Karpas-422 (cell line): ENCODE measurements around the gene CPNE5. TPM values are rescaled to one million over a fixed set of nuclear protein-coding genes. Genes with fewer than 3 reads are reported as not detected.

ENCODE experiments used
- DNase-seq: peaks from one replicate; pipeline ENCODE4 v3.0.0-alpha.2; 2015
- H2AFZ ChIP-seq: fragments of 200-600 bp; sonication (generic); 2 replicates; pipeline ENCODE4 v1.6.1; 2014; ENCODE audit warnings: antibody characterized with exemption, low read length, mixed read lengths
- H3K27ac ChIP-seq: fragments of 200-600 bp; sonication (generic); 2 replicates; pipeline ENCODE4 v1.5.1; 2014; ENCODE audit warnings: mild to moderate bottlenecking, low read length, moderate library complexity
- H3K27me3 ChIP-seq: fragments of 200-600 bp; sonication (generic); 2 replicates; pipeline ENCODE4 v1.6.1; 2014; ENCODE audit warnings: low read length, mixed read lengths
- H3K36me3 ChIP-seq: fragments of 200-600 bp; sonication (generic); 2 replicates; pipeline ENCODE4 v1.6.1; 2014; ENCODE audit warnings: low read length, mixed read lengths; ENCODE audit not compliant: insufficient read depth
- H3K4me1 ChIP-seq: fragments of 200-600 bp; sonication (generic); 2 replicates; pipeline ENCODE4 v1.6.1; 2014; ENCODE audit warnings: mild to moderate bottlenecking, low read length, mixed read lengths
- H3K4me2 ChIP-seq: fragments of 200-600 bp; sonication (generic); 2 replicates; pipeline ENCODE4 v1.6.1; 2014; ENCODE audit warnings: low read length, low read depth, mild to moderate bottlenecking; ENCODE audit not compliant: poor library complexity, severe bottlenecking
- H3K4me3 ChIP-seq: fragments of 200-600 bp; sonication (generic); 2 replicates; pipeline ENCODE4 v1.5.1; 2014; ENCODE audit warnings: mild to moderate bottlenecking, antibody characterized with exemption, low read length, mixed read lengths
- H3K79me2 ChIP-seq: fragments of 200-600 bp; sonication (generic); 2 replicates; pipeline ENCODE4 v1.6.1; 2014; ENCODE audit warnings: mild to moderate bottlenecking, low read length, mixed read lengths
- H3K9ac ChIP-seq: fragments of 200-600 bp; sonication (generic); 2 replicates; pipeline ENCODE4 v1.6.0; 2014; ENCODE audit warnings: low read length
- H3K9me2 ChIP-seq: fragments of 200-600 bp; sonication (generic), shearing (Covaris generic); replicated peaks from 2 replicates; pipeline ENCODE4 v1.6.0; 2014; ENCODE audit warnings: mild to moderate bottlenecking, low read length, moderate library complexity; ENCODE audit not compliant: insufficient read depth
- H3K9me3 ChIP-seq: fragments of 300-700, 200-600 bp; sonication (generic); 2 replicates; pipeline ENCODE4 v1.6.1; 2014; ENCODE audit warnings: low read length, mixed read lengths
- H4K20me1 ChIP-seq: fragments of 200-600 bp; sonication (generic); 2 replicates; pipeline ENCODE4 v1.6.1; 2014; ENCODE audit warnings: mild to moderate bottlenecking, antibody characterized with exemption, low read length, low read depth; ENCODE audit not compliant: insufficient read depth
- total RNA-seq: library from RNA; depleted of rRNA; stranded (reverse); fragments of >200 nt; shearing (Covaris generic); gene quantifications from 2 replicates; pipeline ENCODE4 v1.2.3, GENCODE V29; 2014; ENCODE audit warnings: low replicate concordance; rRNA removed

Gene CPNE5
- total RNA-seq, 1 experiment from 2014 or later: 0.63 TPM

GRCh38 chr6:36695414-36695813 is 143.8 kb downstream of the CPNE5 start:
- no peaks in the 10 kb centered on the region; the same call in 1 of the 2 replicates for H3K4me1 ChIP-seq
- H3K36me3 ChIP-seq: no peaks in the 10 kb centered on the region
- no peak overlapping the region for H3K4me2 ChIP-seq
- H4K20me1 ChIP-seq: no peaks in the 10 kb centered on the region
- H3K4me3 ChIP-seq: no peak overlapping the region
- H3K9me2 ChIP-seq: no peaks in the 10 kb centered on the region
- H2AFZ ChIP-seq: no peak overlapping the region
- H3K27me3 ChIP-seq: no peaks in the 10 kb centered on the region
- H3K9ac ChIP-seq: no peak overlapping the region
- no peaks in the 10 kb centered on the region for H3K9me3 ChIP-seq
- DNase-seq: no peak
- no peak overlapping the region for H3K27ac ChIP-seq
- no peaks in the 10 kb centered on the region for H3K79me2 ChIP-seq

DNA sequence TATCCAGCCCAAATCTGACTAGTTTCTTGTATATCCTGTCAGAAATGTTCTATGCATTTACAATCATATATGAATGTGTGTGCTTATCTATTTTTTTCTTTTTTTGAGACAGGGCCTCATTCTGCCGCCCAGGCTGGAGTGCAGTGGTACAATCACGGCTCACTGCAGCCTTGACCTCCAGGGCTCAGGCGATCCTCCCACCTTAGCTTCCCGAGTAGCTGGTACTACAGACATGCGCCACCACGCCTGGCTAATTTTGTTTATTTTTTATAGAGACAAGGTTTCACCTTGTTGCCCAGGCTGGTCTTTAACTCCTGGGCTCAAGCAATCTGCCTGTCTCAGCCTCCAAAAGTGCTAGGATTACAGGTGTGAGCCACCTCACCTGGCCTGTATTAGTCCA is 144.6 kb downstream of the CPNE5 start:
- no peak for DNase-seq
- Histone ChIP-seq H3K4me2 (no peak overlapping the region), H3K27me3 (no peaks in the 10 kb centered on the region), H3K27ac (no peak overlapping the region), H3K9me2 (no peaks in the 10 kb centered on the region), H3K9me3 (no peaks in the 10 kb centered on the region), H3K79me2 (no peaks in the 10 kb centered on the region), H3K9ac (no peak overlapping the region), H3K36me3 (no peaks in the 10 kb centered on the region), H3K4me3 (no peak overlapping the region), H2AFZ (no peak overlapping the region), H3K4me1 (no peaks in the 10 kb centered on the region; the same call in 1 of the 2 replicates), H4K20me1 (no peaks in the 10 kb centered on the region)

- Histone ChIP-seq H3K79me2 (no peaks in the 10 kb centered on the region), H2AFZ (no peak overlapping the region), H3K36me3 (no peaks in the 10 kb centered on the region), H3K9me2 (no peaks in the 10 kb centered on the region), H3K9me3 (no peaks in the 10 kb centered on the region), H3K9ac (no peak overlapping the region), H3K27me3 (no peaks in the 10 kb centered on the region), H3K4me1 (no peaks in the 10 kb centered on the region; the same call in 1 of the 2 replicates), H4K20me1 (no peaks in the 10 kb centered on the region), H3K4me2 (no peak overlapping the region), H3K4me3 (no peak overlapping the region), H3K27ac (no peak overlapping the region)
- no peak for DNase-seq
Observed at GRCh38 chr6:36692861-36693702, 146.2 kb downstream of the CPNE5 start.

GRCh38 chr6:36692220-36692619 is 147.0 kb downstream of the CPNE5 start:
- Histone ChIP-seq H3K36me3 (no peaks in the 10 kb centered on the region), H3K4me2 (no peak overlapping the region), H3K27me3 (no peaks in the 10 kb centered on the region), H3K4me1 (no peaks in the 10 kb centered on the region; the same call in 1 of the 2 replicates), H4K20me1 (no peaks in the 10 kb centered on the region), H3K9me2 (no peaks in the 10 kb centered on the region), H3K27ac (no peak overlapping the region), H3K9me3 (no peaks in the 10 kb centered on the region), H2AFZ (no peak overlapping the region), H3K4me3 (no peak overlapping the region), H3K9ac (no peak overlapping the region), H3K79me2 (no peaks in the 10 kb centered on the region)
- DNase-seq: peak; percentile 57

- Histone ChIP-seq H3K79me2 (no peaks in the 10 kb centered on the region), H3K4me2 (no peak overlapping the region), H3K27ac (no peak overlapping the region), H3K27me3 (no peaks in the 10 kb centered on the region), H3K9me3 (no peaks in the 10 kb centered on the region), H3K4me1 (no peaks in the 10 kb centered on the region; the same call in 1 of the 2 replicates), H3K4me3 (no peak overlapping the region), H3K9me2 (no peaks in the 10 kb centered on the region), H4K20me1 (no peaks in the 10 kb centered on the region), H2AFZ (no peak overlapping the region), H3K9ac (no peak overlapping the region), H3K36me3 (no peaks in the 10 kb centered on the region)
- DNase-seq: no peak
Observed at GRCh38 chr6:36691612-36692011, 147.6 kb downstream of the CPNE5 start.

GRCh38 chr6:36691011-36691410 is 148.2 kb downstream of the CPNE5 start:
- no peaks in the 10 kb centered on the region for H3K27me3 ChIP-seq
- no peaks in the 10 kb centered on the region; the same call in 1 of the 2 replicates for H3K4me1 ChIP-seq
- no peaks in the 10 kb centered on the region for H4K20me1 ChIP-seq
- H3K79me2 ChIP-seq: no peaks in the 10 kb centered on the region
- no peaks in the 10 kb centered on the region for H3K9me2 ChIP-seq
- H3K4me2 ChIP-seq: no peak overlapping the region
- no peak overlapping the region for H3K4me3 ChIP-seq
- no peaks in the 10 kb centered on the region for H3K36me3 ChIP-seq
- H3K9ac ChIP-seq: no peak overlapping the region
- H2AFZ ChIP-seq: no peak overlapping the region
- no peaks in the 10 kb centered on the region for H3K9me3 ChIP-seq
- H3K27ac ChIP-seq: no peak overlapping the region
- DNase-seq: no peak

Other genes with a start within 250 kb of the CPNE5 start
- gene SRSF3, start 245.1 kb downstream of the CPNE5 start, total RNA-seq: 216 and 248 TPM in 2 replicates
- gene CDKN1A, start 160.7 kb downstream of the CPNE5 start, total RNA-seq: 4.5 and 6.8 TPM in 2 replicates
- not detected in 2 replicates for gene RAB44, start 141.6 kb downstream of the CPNE5 start, total RNA-seq
- gene PPIL1, start 35.4 kb upstream of the CPNE5 start, total RNA-seq: 17.2 and 37.3 TPM in 2 replicates
- 42.9 and 53.1 TPM in 2 replicates for gene C6orf89, start 46.5 kb upstream of the CPNE5 start, total RNA-seq
- gene PI16, start 115.3 kb upstream of the CPNE5 start, total RNA-seq: 0.07 TPM in 1 of 2 replicates, not detected in the other
- gene MTCH1, start 146.8 kb upstream of the CPNE5 start, total RNA-seq: 84.4 and 105 TPM in 2 replicates
- 37.1 and 53.0 TPM in 2 replicates for gene FGD2, start 166.2 kb upstream of the CPNE5 start, total RNA-seq